IMR-90 (cell line): ENCODE measurements around the gene TBCK.

Experiments
- CHD1 ChIP-seq: IDR thresholded peaks from 2 replicates; pipeline ENCODE4 v1.6.1; 2012; ENCODE audit warnings: low read depth, low read length, improper control_type of control experiment
- MAZ ChIP-seq: IDR thresholded peaks from 2 replicates; pipeline ENCODE4 v1.6.1; 2012; ENCODE audit warnings: low read depth, mild to moderate bottlenecking, low read length, improper control_type of control experiment, moderate library complexity, borderline replicate concordance
- POLR2A ChIP-seq: IDR thresholded peaks from 2 replicates; pipeline ENCODE4 v1.6.1; 2012; ENCODE audit warnings: mild to moderate bottlenecking, low read depth, low read length
- RAD21 ChIP-seq: IDR thresholded peaks from 2 replicates; pipeline ENCODE4 v1.6.1; 2012; ENCODE audit warnings: low read length, improper control_type of control experiment
- RFX5 ChIP-seq: IDR thresholded peaks from 2 replicates; pipeline ENCODE4 v1.8.0; 2012; ENCODE audit warnings: low read depth, mild to moderate bottlenecking, low read length, moderate library complexity
- TF ChIP-seq, protein P1 (sequence below): fragments of 150-350 bp; IDR thresholded peaks from 2 replicates; pipeline ENCODE4 v1.6.1; 2017; ENCODE audit warnings: mild to moderate bottlenecking, antibody characterized with exemption, low read length, low read depth
- TF ChIP-seq, protein P2 (sequence below): conservative IDR thresholded peaks from 2 replicates; pipeline ENCODE4 v1.5.1; 2012; ENCODE audit warnings: mild to moderate bottlenecking, low read depth, low read length, improper control_type of control experiment

DNA sequence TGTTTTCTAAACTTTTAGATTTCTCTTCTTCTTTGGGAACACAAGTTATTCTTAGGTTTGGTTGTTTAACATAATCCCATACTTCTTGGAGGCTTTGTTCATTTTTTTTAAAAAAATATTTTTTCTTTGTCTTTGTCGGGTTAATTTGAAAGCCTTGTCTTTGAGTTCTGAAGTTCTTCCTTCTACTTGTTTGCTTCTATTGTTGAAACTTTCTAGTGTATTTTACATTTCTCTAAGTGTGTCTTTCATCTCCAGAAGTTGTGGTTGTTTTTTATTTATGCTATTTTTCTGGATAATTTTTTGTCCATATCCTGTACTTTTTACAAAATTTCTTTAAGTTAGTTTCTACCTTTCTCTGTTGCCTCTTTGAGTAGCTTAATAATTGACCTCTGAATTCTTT lies 304.6 kb downstream of the TBCK start:
- TF ChIP-seq RFX5 (no peak), POLR2A (no peak), MAZ (no peak), RAD21 (no peak), CHD1 (no peak)
- TF ChIP-seq, protein P1, sequence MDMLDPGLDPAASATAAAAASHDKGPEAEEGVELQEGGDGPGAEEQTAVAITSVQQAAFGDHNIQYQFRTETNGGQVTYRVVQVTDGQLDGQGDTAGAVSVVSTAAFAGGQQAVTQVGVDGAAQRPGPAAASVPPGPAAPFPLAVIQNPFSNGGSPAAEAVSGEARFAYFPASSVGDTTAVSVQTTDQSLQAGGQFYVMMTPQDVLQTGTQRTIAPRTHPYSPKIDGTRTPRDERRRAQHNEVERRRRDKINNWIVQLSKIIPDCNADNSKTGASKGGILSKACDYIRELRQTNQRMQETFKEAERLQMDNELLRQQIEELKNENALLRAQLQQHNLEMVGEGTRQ: no peak
- TF ChIP-seq, protein P2, sequence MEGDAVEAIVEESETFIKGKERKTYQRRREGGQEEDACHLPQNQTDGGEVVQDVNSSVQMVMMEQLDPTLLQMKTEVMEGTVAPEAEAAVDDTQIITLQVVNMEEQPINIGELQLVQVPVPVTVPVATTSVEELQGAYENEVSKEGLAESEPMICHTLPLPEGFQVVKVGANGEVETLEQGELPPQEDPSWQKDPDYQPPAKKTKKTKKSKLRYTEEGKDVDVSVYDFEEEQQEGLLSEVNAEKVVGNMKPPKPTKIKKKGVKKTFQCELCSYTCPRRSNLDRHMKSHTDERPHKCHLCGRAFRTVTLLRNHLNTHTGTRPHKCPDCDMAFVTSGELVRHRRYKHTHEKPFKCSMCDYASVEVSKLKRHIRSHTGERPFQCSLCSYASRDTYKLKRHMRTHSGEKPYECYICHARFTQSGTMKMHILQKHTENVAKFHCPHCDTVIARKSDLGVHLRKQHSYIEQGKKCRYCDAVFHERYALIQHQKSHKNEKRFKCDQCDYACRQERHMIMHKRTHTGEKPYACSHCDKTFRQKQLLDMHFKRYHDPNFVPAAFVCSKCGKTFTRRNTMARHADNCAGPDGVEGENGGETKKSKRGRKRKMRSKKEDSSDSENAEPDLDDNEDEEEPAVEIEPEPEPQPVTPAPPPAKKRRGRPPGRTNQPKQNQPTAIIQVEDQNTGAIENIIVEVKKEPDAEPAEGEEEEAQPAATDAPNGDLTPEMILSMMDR: no peak
